ENCODE results near the gene CDHR3. TPM values are rescaled to one million over a fixed set of nuclear protein-coding genes. Genes with fewer than 3 reads are reported as not detected.

CDHR3 gene
- polyA plus RNA-seq, 1 donor from 2014 or later: 2.9 TPM

- H3K79me2 ChIP-seq (replicated peaks; ENCODE audit: insufficient read depth, low read length): no peaks in the 10 kb centered on the region
- no peaks in the 10 kb centered on the region for H4K20me1 ChIP-seq (ENCODE audit: insufficient read depth)
- no peaks in the 10 kb centered on the region for H3K9me3 ChIP-seq (ENCODE audit: low read length)
- no peaks in the 10 kb centered on the region for H3K27me3 ChIP-seq (ENCODE audit: insufficient read depth, low read depth, low read length)
- no peaks in the 10 kb centered on the region for H3K9me2 ChIP-seq (ENCODE audit: insufficient read depth, low read length)
- H3K27ac ChIP-seq (ENCODE audit: low read length): no peak overlapping the region
- H3K4me3 ChIP-seq (ENCODE audit: low read length): no peak overlapping the region
- no peaks in the 10 kb centered on the region for H3K36me3 ChIP-seq (ENCODE audit: insufficient read depth, low read length)
- no peaks in the 10 kb centered on the region for H3F3A ChIP-seq (ENCODE audit: insufficient read depth, low read length, poor library complexity, severe bottlenecking)
- H3K9ac ChIP-seq (ENCODE audit: low read length): no peak overlapping the region
- no peak overlapping the region for H2AFZ ChIP-seq (ENCODE audit: low read depth, low read length)
- no peak overlapping the region for H3K4me2 ChIP-seq (ENCODE audit: low read length)
- TF ChIP-seq RAD21 (conservative IDR thresholded peaks at IDR 0.05) (no peak), MXI1 (conservative IDR thresholded peaks at IDR 0.05; ENCODE audit: poor library complexity, severe bottlenecking) (no peak), SMC3 (conservative IDR thresholded peaks at IDR 0.05; ENCODE audit: poor library complexity) (no peak), EP300 (conservative IDR thresholded peaks at IDR 0.05; ENCODE audit: poor library complexity, severe bottlenecking) (no peak), POLR2AphosphoS5 (IDR thresholded peaks at IDR 0.05) (no peak), EZH2 (IDR thresholded peaks at IDR 0.05; ENCODE audit: borderline replicate concordance, insufficient read depth, low read length, poor library complexity, severe bottlenecking) (no peak), TAF1 (IDR thresholded peaks at IDR 0.05; ENCODE audit: low read depth) (no peak)
- TF ChIP-seq, protein P1, sequence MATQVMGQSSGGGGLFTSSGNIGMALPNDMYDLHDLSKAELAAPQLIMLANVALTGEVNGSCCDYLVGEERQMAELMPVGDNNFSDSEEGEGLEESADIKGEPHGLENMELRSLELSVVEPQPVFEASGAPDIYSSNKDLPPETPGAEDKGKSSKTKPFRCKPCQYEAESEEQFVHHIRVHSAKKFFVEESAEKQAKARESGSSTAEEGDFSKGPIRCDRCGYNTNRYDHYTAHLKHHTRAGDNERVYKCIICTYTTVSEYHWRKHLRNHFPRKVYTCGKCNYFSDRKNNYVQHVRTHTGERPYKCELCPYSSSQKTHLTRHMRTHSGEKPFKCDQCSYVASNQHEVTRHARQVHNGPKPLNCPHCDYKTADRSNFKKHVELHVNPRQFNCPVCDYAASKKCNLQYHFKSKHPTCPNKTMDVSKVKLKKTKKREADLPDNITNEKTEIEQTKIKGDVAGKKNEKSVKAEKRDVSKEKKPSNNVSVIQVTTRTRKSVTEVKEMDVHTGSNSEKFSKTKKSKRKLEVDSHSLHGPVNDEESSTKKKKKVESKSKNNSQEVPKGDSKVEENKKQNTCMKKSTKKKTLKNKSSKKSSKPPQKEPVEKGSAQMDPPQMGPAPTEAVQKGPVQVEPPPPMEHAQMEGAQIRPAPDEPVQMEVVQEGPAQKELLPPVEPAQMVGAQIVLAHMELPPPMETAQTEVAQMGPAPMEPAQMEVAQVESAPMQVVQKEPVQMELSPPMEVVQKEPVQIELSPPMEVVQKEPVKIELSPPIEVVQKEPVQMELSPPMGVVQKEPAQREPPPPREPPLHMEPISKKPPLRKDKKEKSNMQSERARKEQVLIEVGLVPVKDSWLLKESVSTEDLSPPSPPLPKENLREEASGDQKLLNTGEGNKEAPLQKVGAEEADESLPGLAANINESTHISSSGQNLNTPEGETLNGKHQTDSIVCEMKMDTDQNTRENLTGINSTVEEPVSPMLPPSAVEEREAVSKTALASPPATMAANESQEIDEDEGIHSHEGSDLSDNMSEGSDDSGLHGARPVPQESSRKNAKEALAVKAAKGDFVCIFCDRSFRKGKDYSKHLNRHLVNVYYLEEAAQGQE (IDR thresholded peaks at IDR 0.05; ENCODE audit: borderline replicate concordance): no peak
- TF ChIP-seq, protein P2, sequence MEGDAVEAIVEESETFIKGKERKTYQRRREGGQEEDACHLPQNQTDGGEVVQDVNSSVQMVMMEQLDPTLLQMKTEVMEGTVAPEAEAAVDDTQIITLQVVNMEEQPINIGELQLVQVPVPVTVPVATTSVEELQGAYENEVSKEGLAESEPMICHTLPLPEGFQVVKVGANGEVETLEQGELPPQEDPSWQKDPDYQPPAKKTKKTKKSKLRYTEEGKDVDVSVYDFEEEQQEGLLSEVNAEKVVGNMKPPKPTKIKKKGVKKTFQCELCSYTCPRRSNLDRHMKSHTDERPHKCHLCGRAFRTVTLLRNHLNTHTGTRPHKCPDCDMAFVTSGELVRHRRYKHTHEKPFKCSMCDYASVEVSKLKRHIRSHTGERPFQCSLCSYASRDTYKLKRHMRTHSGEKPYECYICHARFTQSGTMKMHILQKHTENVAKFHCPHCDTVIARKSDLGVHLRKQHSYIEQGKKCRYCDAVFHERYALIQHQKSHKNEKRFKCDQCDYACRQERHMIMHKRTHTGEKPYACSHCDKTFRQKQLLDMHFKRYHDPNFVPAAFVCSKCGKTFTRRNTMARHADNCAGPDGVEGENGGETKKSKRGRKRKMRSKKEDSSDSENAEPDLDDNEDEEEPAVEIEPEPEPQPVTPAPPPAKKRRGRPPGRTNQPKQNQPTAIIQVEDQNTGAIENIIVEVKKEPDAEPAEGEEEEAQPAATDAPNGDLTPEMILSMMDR (IDR thresholded peaks at IDR 0.05; ENCODE audit: poor library complexity, severe bottlenecking): no peak
These were observed 15.0 kb downstream of the CDHR3 start for GRCh38 chr7:105978035-105978434.

- Histone ChIP-seq H3F3A (ENCODE audit: insufficient read depth, low read length, poor library complexity, severe bottlenecking) (no peaks in the 10 kb centered on the region), H4K20me1 (ENCODE audit: insufficient read depth) (no peaks in the 10 kb centered on the region), H3K9me3 (ENCODE audit: low read length) (no peaks in the 10 kb centered on the region), H3K27ac (ENCODE audit: low read length) (no peak overlapping the region), H2AFZ (ENCODE audit: low read depth, low read length) (no peak overlapping the region), H3K9me2 (ENCODE audit: insufficient read depth, low read length) (no peaks in the 10 kb centered on the region), H3K27me3 (ENCODE audit: insufficient read depth, low read depth, low read length) (no peaks in the 10 kb centered on the region), H3K4me2 (ENCODE audit: low read length) (no peak overlapping the region), H3K4me3 (ENCODE audit: low read length) (no peak overlapping the region), H3K9ac (ENCODE audit: low read length) (no peak overlapping the region), H3K36me3 (ENCODE audit: insufficient read depth, low read length) (no peaks in the 10 kb centered on the region), H3K79me2 (replicated peaks; ENCODE audit: insufficient read depth, low read length) (no peaks in the 10 kb centered on the region)
- TF ChIP-seq TAF1 (IDR thresholded peaks at IDR 0.05; ENCODE audit: low read depth): no peak
These were observed 15.9 kb downstream of the CDHR3 start for GRCh38 chr7:105978974-105979373.

- Histone ChIP-seq H3K9ac (ENCODE audit: low read length) (no peak overlapping the region), H4K20me1 (ENCODE audit: insufficient read depth) (no peaks in the 10 kb centered on the region), H3K79me2 (replicated peaks; ENCODE audit: insufficient read depth, low read length) (no peaks in the 10 kb centered on the region), H3K4me3 (ENCODE audit: low read length) (no peak overlapping the region), H3K9me2 (ENCODE audit: insufficient read depth, low read length) (no peaks in the 10 kb centered on the region), H3K27me3 (ENCODE audit: insufficient read depth, low read depth, low read length) (no peaks in the 10 kb centered on the region), H2AFZ (ENCODE audit: low read depth, low read length) (no peak overlapping the region), H3K4me2 (ENCODE audit: low read length) (no peak overlapping the region), H3K27ac (ENCODE audit: low read length) (no peak overlapping the region), H3K36me3 (ENCODE audit: insufficient read depth, low read length) (no peaks in the 10 kb centered on the region), H3F3A (ENCODE audit: insufficient read depth, low read length, poor library complexity, severe bottlenecking) (no peaks in the 10 kb centered on the region), H3K9me3 (ENCODE audit: low read length) (no peaks in the 10 kb centered on the region)
- TF ChIP-seq EP300 (conservative IDR thresholded peaks at IDR 0.05; ENCODE audit: poor library complexity, severe bottlenecking) (no peak), SMC3 (conservative IDR thresholded peaks at IDR 0.05; ENCODE audit: poor library complexity) (no peak), POLR2AphosphoS5 (IDR thresholded peaks at IDR 0.05) (no peak), MXI1 (conservative IDR thresholded peaks at IDR 0.05; ENCODE audit: poor library complexity, severe bottlenecking) (no peak), EZH2 (IDR thresholded peaks at IDR 0.05; ENCODE audit: borderline replicate concordance, insufficient read depth, low read length, poor library complexity, severe bottlenecking) (no peak), TAF1 (IDR thresholded peaks at IDR 0.05; ENCODE audit: low read depth) (no peak), RAD21 (conservative IDR thresholded peaks at IDR 0.05) (no peak)
- TF ChIP-seq, protein P2 (IDR thresholded peaks at IDR 0.05; ENCODE audit: poor library complexity, severe bottlenecking): no peak
- TF ChIP-seq, protein P1 (IDR thresholded peaks at IDR 0.05; ENCODE audit: borderline replicate concordance): no peak
These were observed 16.3 kb downstream of the CDHR3 start for GRCh38 chr7:105979405-105979804.
